Breast epithelium (tissue), 3 donors: Measurements from ENCODE around the gene OR10H5.
"Not testable (repeated sequence)": the region's sequence is repeated elsewhere in the genome, so short reads cannot be mapped to it uniquely, and the experiment has no call there.

Source experiments
- CTCF ChIP-seq, 3 donors: fragments of 450-650 bp; IDR thresholded peaks; one replicate each; pipeline ENCODE4 v1.5.1; 2016 to 2017; ENCODE audit warnings: antibody characterized with exemption in 3 of 3, mild to moderate bottlenecking in 3 of 3, moderate library complexity in 3 of 3
- POLR2AphosphoS5 ChIP-seq, 3 donors: sonication (generic); formaldehyde crosslinking; IDR thresholded peaks; one replicate each; pipeline ENCODE4 v1.6.1; 2017; ENCODE audit warnings: antibody characterized with exemption in 3 of 3

- not testable (repeated sequence) for TF ChIP-seq POLR2AphosphoS5, CTCF (IDR thresholded peaks at IDR 0.05)
Measured at GRCh38 chr19:15835565-15836329, 48.3 kb downstream of the OR10H5 start.
